OCI-LY1 (cell line): Measurements from ENCODE around the gene ATAD3A.
"Not testable (repeated sequence)": the region's sequence is repeated elsewhere in the genome, so short reads cannot be mapped to it uniquely, and the experiment has no call there.

ENCODE experiments used
- H2AFZ ChIP-seq: fragments of 200-600 bp; sonication (generic), shearing (Covaris generic); 2 replicates; pipeline ENCODE4 v1.6.0; 2014; ENCODE audit warnings: antibody characterized with exemption, mild to moderate bottlenecking, low read length
- H3F3A ChIP-seq: fragments of 200-600 bp; sonication (generic), shearing (Covaris generic); 2 replicates; pipeline ENCODE4 v1.6.0; 2014; ENCODE audit warnings: mild to moderate bottlenecking, antibody characterized with exemption, low read length, moderate library complexity; ENCODE audit not compliant: insufficient read depth
- H3K27ac ChIP-seq: fragments of 200-600 bp; sonication (generic); 2 replicates; pipeline ENCODE4 v1.5.1; 2014; ENCODE audit warnings: low read length, mixed run types, mild to moderate bottlenecking, low read depth; ENCODE audit not compliant: poor library complexity, severe bottlenecking
- H3K27me3 ChIP-seq: fragments of 200-600 bp; sonication (generic); 2 replicates; pipeline ENCODE4 v1.6.0; 2014; ENCODE audit warnings: antibody characterized with exemption, mild to moderate bottlenecking, low read length, moderate library complexity; ENCODE audit not compliant: insufficient read depth
- H3K36me3 ChIP-seq: fragments of 200-600 bp; sonication (generic); 2 replicates; pipeline ENCODE4 v1.6.1; 2014; ENCODE audit warnings: mild to moderate bottlenecking, antibody characterized with exemption, low read length, moderate library complexity, mixed read lengths; ENCODE audit not compliant: insufficient read depth
- H3K4me1 ChIP-seq: fragments of 200-600 bp; sonication (generic); 2 replicates; pipeline ENCODE4 v1.5.1; 2014; ENCODE audit warnings: mild to moderate bottlenecking, low read length, moderate library complexity; ENCODE audit not compliant: insufficient read depth, severe bottlenecking
- H3K4me2 ChIP-seq: fragments of 200-600 bp; sonication (generic), shearing (Covaris generic); 2 replicates; pipeline ENCODE4 v1.6.1; 2014; ENCODE audit warnings: low read length
- H3K4me3 ChIP-seq: fragments of 200-600 bp; sonication (generic); 2 replicates; pipeline ENCODE4 v1.5.1; 2014; ENCODE audit warnings: low read length, low read depth, mild to moderate bottlenecking, mixed read lengths; ENCODE audit not compliant: poor library complexity, severe bottlenecking
- H3K79me2 ChIP-seq: fragments of 200-600 bp; shearing (Covaris generic); 2 replicates; pipeline ENCODE4 v1.6.1; 2016; ENCODE audit warnings: mixed run types, low read length, mixed read lengths; ENCODE audit not compliant: insufficient read depth
- H3K9ac ChIP-seq: fragments of 200-600 bp; sonication (generic), shearing (Covaris generic); 2 replicates; pipeline ENCODE4 v1.6.1; 2014; ENCODE audit warnings: mild to moderate bottlenecking, low read length, mixed read lengths
- H3K9me2 ChIP-seq: fragments of 200-600 bp; sonication (generic), shearing (Covaris generic); 2 replicates; pipeline ENCODE4 v1.6.1; 2014; ENCODE audit warnings: low read depth, mild to moderate bottlenecking, low read length, mixed read lengths
- H3K9me3 ChIP-seq: fragments of 200-600 bp; shearing (Covaris generic); 2 replicates; pipeline ENCODE4 v1.6.1; 2014; ENCODE audit warnings: low read length, mixed read lengths
- H4K20me1 ChIP-seq: fragments of 200-600 bp; sonication (generic), shearing (Covaris generic); 2 replicates; pipeline ENCODE4 v1.6.0; 2016; ENCODE audit warnings: mild to moderate bottlenecking, low read length; ENCODE audit not compliant: insufficient read depth
- CTCF ChIP-seq: fragments of 200-600 bp; sonication (generic), shearing (Covaris generic); IDR thresholded peaks from 2 replicates; pipeline ENCODE4 v1.5.1; 2017; ENCODE audit warnings: mild to moderate bottlenecking, antibody characterized with exemption, low read length, moderate library complexity, mixed read lengths
- EZH2 ChIP-seq: fragments of 200-600 bp; sonication (generic), shearing (Covaris generic); IDR thresholded peaks from 2 replicates; pipeline ENCODE4 v1.8.0; 2017; ENCODE audit warnings: borderline replicate concordance, mixed run types, mild to moderate bottlenecking, antibody characterized with exemption, low read length, moderate library complexity, mixed read lengths

ATAD3A gene

GRCh38 chr1:1470626-1471388 lies 41.2 kb upstream of the ATAD3A start:
- H3K4me2 ChIP-seq = peak overlapping the region; percentile 98
- TF ChIP-seq CTCF = no peak
- TF ChIP-seq EZH2 = no peak
- peak overlapping the region; percentile 57 for H3K27ac ChIP-seq
- no peaks in the 10 kb centered on the region for H3K9me3 ChIP-seq
- peak overlapping the region; percentile 87 for H3K9ac ChIP-seq
- peaks cover 23% of the 10 kb centered on the region for H3K79me2 ChIP-seq
- no peaks in the 10 kb centered on the region for H3K27me3 ChIP-seq
- H3K9me2 ChIP-seq = no peaks in the 10 kb centered on the region
- H2AFZ ChIP-seq = no peak overlapping the region
- H3F3A ChIP-seq = peaks cover 3% of the 10 kb centered on the region; the same call in 1 of the 2 replicates
- H3K4me3 ChIP-seq = peak overlapping the region; percentile 83
- H3K4me1 ChIP-seq = peaks cover 24% of the 10 kb centered on the region
- H4K20me1 ChIP-seq = no peaks in the 10 kb centered on the region
- H3K36me3 ChIP-seq = peaks cover 6% of the 10 kb centered on the region; the same call in 1 of the 2 replicates

GRCh38 chr1:1471389-1472052 lies 40.4 kb upstream of the ATAD3A start, which contains the start of gene ATAD3B:
TSS of gene ATAD3B (plus strand) at chr1:1471765. CDS start at chr1:1471885, 120 bp downstream.
- peaks cover 24% of the 10 kb centered on the region for H3K4me1 ChIP-seq
- peak within 1 kb of the TSS; percentile 83 for H3K4me3 ChIP-seq
- H3K36me3 ChIP-seq = peaks cover 6% of the 10 kb centered on the region
- no peak within 1 kb of the TSS for H2AFZ ChIP-seq
- no peaks in the 10 kb centered on the region for H3K27me3 ChIP-seq
- H3F3A ChIP-seq = peaks cover 3% of the 10 kb centered on the region; the same call in 1 of the 2 replicates
- peak within 1 kb of the TSS; percentile 98 for H3K4me2 ChIP-seq
- peak within 1 kb of the TSS; percentile 87 for H3K9ac ChIP-seq
- no peaks in the 10 kb centered on the region for H3K9me3 ChIP-seq
- peak within 1 kb of the TSS; percentile 57 for H3K27ac ChIP-seq
- no peak for TF ChIP-seq EZH2
- no peak for TF ChIP-seq CTCF
- peaks cover 23% of the 10 kb centered on the region for H3K79me2 ChIP-seq
- no peaks in the 10 kb centered on the region for H3K9me2 ChIP-seq
- no peaks in the 10 kb centered on the region for H4K20me1 ChIP-seq

- peaks cover 23% of the 10 kb centered on the region for H3K79me2 ChIP-seq
These were observed 39.7 kb upstream of the ATAD3A start for GRCh38 chr1:1472053-1472876.

GRCh38 chr1:1476011-1476410 lies 36.0 kb upstream of the ATAD3A start:
- not testable (repeated sequence) for H2AFZ ChIP-seq, H4K20me1 ChIP-seq, H3K4me3 ChIP-seq, H3K27ac ChIP-seq, H3K9me3 ChIP-seq, H3K27me3 ChIP-seq, H3K9me2 ChIP-seq, H3F3A ChIP-seq, H3K4me2 ChIP-seq, H3K9ac ChIP-seq
- Histone ChIP-seq H3K4me1 (peaks cover 14% of the 10 kb centered on the region), H3K36me3 (peaks cover 36% of the 10 kb centered on the region), H3K79me2 (peaks cover 23% of the 10 kb centered on the region)

More at GRCh38 chr1:1472053-1472876, 39.7 kb upstream of the ATAD3A start:
- H3F3A ChIP-seq, H3K27me3 ChIP-seq, H3K9me2 ChIP-seq, H3K27ac ChIP-seq, H3K9me3 ChIP-seq, H4K20me1 ChIP-seq, H2AFZ ChIP-seq: not testable (repeated sequence)
- Histone ChIP-seq H3K36me3 (peaks cover 12% of the 10 kb centered on the region), H3K4me2 (peak overlapping the region; percentile 65), H3K9ac (peak overlapping the region; percentile 56), H3K4me3 (peak overlapping the region; percentile 83), H3K4me1 (peaks cover 24% of the 10 kb centered on the region)
